Smooth muscle cell (in vitro differentiated cells): ENCODE measurements around the gene KRT74. TPM values are rescaled to one million over a fixed set of nuclear protein-coding genes. Genes with fewer than 3 reads are reported as not detected.
A peak's percentile ranks its signal among the peaks of the same experiment; 100 is the strongest.

Experiments
- DNase-seq: peaks from one replicate; lab custom pipeline; 2025; ENCODE audit not compliant: unreplicated experiment; lab: John Stamatoyannopoulos, UW
- H2AFZ ChIP-seq: fragments of 200-600 bp; sonication (generic); 2 replicates; pipeline ENCODE4 v1.6.0; 2016; ENCODE audit warnings: antibody characterized with exemption, low read depth, mild to moderate bottlenecking
- H3F3A ChIP-seq: fragments of 200-600 bp; sonication (generic); 2 replicates; pipeline ENCODE4 v1.6.0; 2017; ENCODE audit warnings: antibody characterized with exemption, low read depth
- H3K27ac ChIP-seq: fragments of 200-600 bp; sonication (generic); 2 replicates; pipeline ENCODE4 v1.5.1; 2016; ENCODE audit warnings: low read depth, mild to moderate bottlenecking
- H3K27me3 ChIP-seq: fragments of 200-600 bp; sonication (generic); 2 replicates; pipeline ENCODE4 v1.6.1; 2016; ENCODE audit warnings: low read depth, mild to moderate bottlenecking
- H3K36me3 ChIP-seq: fragments of 200-600 bp; sonication (generic); 2 replicates; pipeline ENCODE4 v1.5.1; 2016; ENCODE audit warnings: low read depth
- H3K4me1 ChIP-seq: fragments of 200-600 bp; sonication (generic); 2 replicates; pipeline ENCODE4 v1.5.1; 2016; ENCODE audit warnings: low read depth
- H3K4me2 ChIP-seq: fragments of 200-600 bp; sonication (generic); 2 replicates; pipeline ENCODE4 v1.6.0; 2016; ENCODE audit warnings: mild to moderate bottlenecking
- H3K4me3 ChIP-seq: fragments of 200-600 bp; sonication (generic); 2 replicates; pipeline ENCODE4 v1.5.1; 2016; ENCODE audit warnings: mild to moderate bottlenecking
- H3K79me2 ChIP-seq: fragments of 200-600 bp; sonication (generic); 2 replicates; pipeline ENCODE4 v1.6.0; 2016; ENCODE audit warnings: low read depth, mild to moderate bottlenecking
- H3K9ac ChIP-seq: fragments of 200-600 bp; sonication (generic); 2 replicates; pipeline ENCODE4 v1.6.0; 2016; ENCODE audit warnings: low read depth
- H3K9me3 ChIP-seq: fragments of 200-600 bp; sonication (generic); replicated peaks from 2 replicates; pipeline ENCODE4 v1.5.1; 2016; ENCODE audit warnings: low read depth
- H4K20me1 ChIP-seq: fragments of 200-600 bp; sonication (generic); 2 replicates; pipeline ENCODE4 v1.6.0; 2016; ENCODE audit warnings: low read depth
- CTCF ChIP-seq: fragments of 200-600 bp; sonication (generic); IDR thresholded peaks from 2 replicates; pipeline ENCODE4 v1.5.1; 2017; ENCODE audit warnings: borderline replicate concordance, mild to moderate bottlenecking, antibody characterized with exemption; ENCODE audit not compliant: insufficient read depth, poor library complexity, severe bottlenecking
- WGBS: methylation state at CpG from one replicate; pipeline ENCODE4 v1.1.7; 2016; ENCODE audit warnings: low lambda C conversion rate; 5-methylcytosine and 5-hydroxymethylcytosine counted together
- polyA plus RNA-seq: library from polyadenylated mRNA; unstranded; fragments of >200 nt; fragmentation: Nextera tagmentation; extraction: Ambion mirVana; gene quantifications from 2 replicates; pipeline ENCODE4 v1.2.1, GENCODE V29; 2016
- total RNA-seq: library from RNA; depleted of rRNA; stranded (reverse); fragments of >200 nt; gene quantifications from 2 replicates; pipeline ENCODE4 v1.2.3, GENCODE V29; 2014

The KRT74 gene
- total and polyA plus RNA-seq, 2 experiments from 2014 or later, result not detected

- H3F3A ChIP-seq, result peaks cover 5% of the 10 kb centered on the region
- DNase-seq, result no peak
- H3K36me3 ChIP-seq, result no peaks in the 10 kb centered on the region
- no peak overlapping the region for H3K27ac ChIP-seq
- no peaks in the 10 kb centered on the region for H3K9me3 ChIP-seq
- H2AFZ ChIP-seq, result no peak overlapping the region
- no peaks in the 10 kb centered on the region for H3K27me3 ChIP-seq
- WGBS, result over 99% methylated on average over 7 of the region's 7 CpGs
- H3K4me1 ChIP-seq, result peaks cover 12% of the 10 kb centered on the region
- H4K20me1 ChIP-seq, result no peaks in the 10 kb centered on the region
- H3K79me2 ChIP-seq, result no peaks in the 10 kb centered on the region
- TF ChIP-seq CTCF, result no peak
- no peak overlapping the region for H3K4me2 ChIP-seq
- no peak overlapping the region for H3K4me3 ChIP-seq
- no peak overlapping the region for H3K9ac ChIP-seq
Measured at GRCh38 chr12:52540531-52540930, 33.1 kb downstream of the KRT74 start.

- Histone ChIP-seq H3F3A (peaks cover 5% of the 10 kb centered on the region), H3K4me3 (no peak overlapping the region), H4K20me1 (no peaks in the 10 kb centered on the region), H3K4me2 (peak overlapping the region; percentile 68), H2AFZ (no peak overlapping the region), H3K4me1 (peaks cover 12% of the 10 kb centered on the region), H3K36me3 (no peaks in the 10 kb centered on the region), H3K27ac (no peak overlapping the region), H3K79me2 (no peaks in the 10 kb centered on the region), H3K27me3 (no peaks in the 10 kb centered on the region), H3K9me3 (no peaks in the 10 kb centered on the region), H3K9ac (no peak overlapping the region)
- TF ChIP-seq CTCF, result no peak
- 93% methylated on average over 3 of the region's 3 CpGs for WGBS
- no peak for DNase-seq
Measured at GRCh38 chr12:52539821-52540173, 33.8 kb downstream of the KRT74 start.

- Histone ChIP-seq H3K4me2 (peak overlapping the region; percentile 68), H3F3A (peaks cover 5% of the 10 kb centered on the region), H3K4me3 (no peak overlapping the region), H3K9ac (no peak overlapping the region), H2AFZ (no peak overlapping the region), H3K9me3 (no peaks in the 10 kb centered on the region), H3K4me1 (peaks cover 12% of the 10 kb centered on the region), H3K79me2 (no peaks in the 10 kb centered on the region), H3K27ac (peak overlapping the region; percentile 41), H3K36me3 (no peaks in the 10 kb centered on the region), H4K20me1 (no peaks in the 10 kb centered on the region), H3K27me3 (no peaks in the 10 kb centered on the region)
- no peak for TF ChIP-seq CTCF
- 43% methylated on average over 5 of the region's 5 CpGs for whole genome bisulfite sequencing
- DNase-seq, result no peak
Measured at GRCh38 chr12:52539083-52539820, 34.4 kb downstream of the KRT74 start.

GRCh38 chr12:52537101-52537500 lies 36.5 kb downstream of the KRT74 start:
- Histone ChIP-seq H3F3A (peaks cover 5% of the 10 kb centered on the region), H4K20me1 (no peaks in the 10 kb centered on the region), H3K4me1 (peaks cover 12% of the 10 kb centered on the region), H3K27ac (no peak overlapping the region), H3K27me3 (no peaks in the 10 kb centered on the region), H3K79me2 (no peaks in the 10 kb centered on the region), H3K4me3 (no peak overlapping the region), H3K36me3 (no peaks in the 10 kb centered on the region), H3K9ac (no peak overlapping the region), H3K4me2 (no peak overlapping the region), H2AFZ (no peak overlapping the region), H3K9me3 (no peaks in the 10 kb centered on the region)
- TF ChIP-seq CTCF, result no peak
- no peak for DNase-seq
- WGBS, result 92% methylated on average over 3 of the region's 3 CpGs
